Measurements from ENCODE around the gene NPIPA8.
"Not testable (repeated sequence)": the region's sequence is repeated elsewhere in the genome, so short reads cannot be mapped to it uniquely, and the experiment has no call there.

DNA sequence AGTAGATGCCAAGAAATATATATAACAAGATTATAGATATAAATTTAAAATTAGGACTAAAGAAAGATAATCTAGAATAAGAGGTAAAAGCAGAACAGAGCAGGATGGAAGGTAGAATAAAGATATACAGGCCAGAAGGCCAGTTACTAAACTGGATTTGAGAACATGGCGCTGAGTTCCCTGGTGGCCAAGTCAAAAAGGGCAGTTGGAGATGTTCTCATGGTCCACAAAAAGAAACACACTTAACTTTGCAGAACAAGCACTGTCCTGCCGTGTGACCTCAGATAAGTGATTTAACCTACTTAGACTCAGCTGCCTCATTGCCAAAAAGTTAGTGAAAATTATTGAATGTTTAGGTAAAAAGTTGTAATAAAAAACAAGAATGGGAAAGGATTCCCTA is 27.4 kb downstream of the NPIPA8 start:
- TF ChIP-seq, protein P1, sequence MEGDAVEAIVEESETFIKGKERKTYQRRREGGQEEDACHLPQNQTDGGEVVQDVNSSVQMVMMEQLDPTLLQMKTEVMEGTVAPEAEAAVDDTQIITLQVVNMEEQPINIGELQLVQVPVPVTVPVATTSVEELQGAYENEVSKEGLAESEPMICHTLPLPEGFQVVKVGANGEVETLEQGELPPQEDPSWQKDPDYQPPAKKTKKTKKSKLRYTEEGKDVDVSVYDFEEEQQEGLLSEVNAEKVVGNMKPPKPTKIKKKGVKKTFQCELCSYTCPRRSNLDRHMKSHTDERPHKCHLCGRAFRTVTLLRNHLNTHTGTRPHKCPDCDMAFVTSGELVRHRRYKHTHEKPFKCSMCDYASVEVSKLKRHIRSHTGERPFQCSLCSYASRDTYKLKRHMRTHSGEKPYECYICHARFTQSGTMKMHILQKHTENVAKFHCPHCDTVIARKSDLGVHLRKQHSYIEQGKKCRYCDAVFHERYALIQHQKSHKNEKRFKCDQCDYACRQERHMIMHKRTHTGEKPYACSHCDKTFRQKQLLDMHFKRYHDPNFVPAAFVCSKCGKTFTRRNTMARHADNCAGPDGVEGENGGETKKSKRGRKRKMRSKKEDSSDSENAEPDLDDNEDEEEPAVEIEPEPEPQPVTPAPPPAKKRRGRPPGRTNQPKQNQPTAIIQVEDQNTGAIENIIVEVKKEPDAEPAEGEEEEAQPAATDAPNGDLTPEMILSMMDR (IDR thresholded peaks at IDR 0.05) = not testable (repeated sequence)
- not testable (repeated sequence) for TF ChIP-seq POLR2AphosphoS5, POLR2A (IDR thresholded peaks at IDR 0.05)
